Measurements from ENCODE around the gene C16orf87.

C16orf87 gene

DNA sequence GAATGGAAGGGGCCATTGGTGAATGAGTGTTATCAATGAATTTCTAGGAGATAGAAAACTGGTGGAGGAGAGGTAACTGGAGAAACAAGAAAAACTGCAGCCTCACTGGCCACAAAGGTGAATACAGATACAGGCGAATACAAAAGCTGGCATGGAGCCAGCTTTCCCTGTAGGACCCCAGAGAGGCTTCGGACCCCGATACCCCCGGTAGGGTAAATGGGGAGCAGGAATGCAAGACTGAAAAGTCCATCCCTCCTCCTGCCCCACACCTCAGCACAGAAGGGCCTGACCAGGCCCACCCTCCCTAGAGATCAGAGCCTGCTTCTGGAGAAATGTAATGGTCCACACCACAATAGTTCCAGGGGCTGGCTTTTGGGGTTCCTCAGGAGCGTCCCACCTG, 78.0 kb downstream of the C16orf87 start:
- no peak for DNase-seq

DNA sequence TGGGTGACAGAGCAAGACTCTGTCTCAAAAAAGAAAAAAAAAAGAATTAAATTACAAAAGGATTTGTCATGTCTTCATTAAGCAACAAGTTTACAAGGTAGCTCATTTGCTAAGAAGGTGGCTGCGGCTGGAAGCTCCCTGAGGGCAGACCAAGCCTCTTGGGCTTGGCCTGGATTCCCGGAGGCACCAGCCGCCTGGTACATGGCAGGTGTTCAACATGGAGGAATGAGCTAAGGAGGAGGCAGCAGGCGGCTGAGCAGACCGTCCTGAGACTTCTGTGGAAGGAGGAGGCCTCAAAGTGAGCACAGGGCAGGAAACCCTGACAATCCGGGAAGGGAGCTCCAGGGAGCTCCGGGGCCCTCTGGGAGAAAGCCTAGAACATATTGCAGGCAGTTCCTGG, 79.6 kb downstream of the C16orf87 start:
- no peak for DNase-seq

DNA sequence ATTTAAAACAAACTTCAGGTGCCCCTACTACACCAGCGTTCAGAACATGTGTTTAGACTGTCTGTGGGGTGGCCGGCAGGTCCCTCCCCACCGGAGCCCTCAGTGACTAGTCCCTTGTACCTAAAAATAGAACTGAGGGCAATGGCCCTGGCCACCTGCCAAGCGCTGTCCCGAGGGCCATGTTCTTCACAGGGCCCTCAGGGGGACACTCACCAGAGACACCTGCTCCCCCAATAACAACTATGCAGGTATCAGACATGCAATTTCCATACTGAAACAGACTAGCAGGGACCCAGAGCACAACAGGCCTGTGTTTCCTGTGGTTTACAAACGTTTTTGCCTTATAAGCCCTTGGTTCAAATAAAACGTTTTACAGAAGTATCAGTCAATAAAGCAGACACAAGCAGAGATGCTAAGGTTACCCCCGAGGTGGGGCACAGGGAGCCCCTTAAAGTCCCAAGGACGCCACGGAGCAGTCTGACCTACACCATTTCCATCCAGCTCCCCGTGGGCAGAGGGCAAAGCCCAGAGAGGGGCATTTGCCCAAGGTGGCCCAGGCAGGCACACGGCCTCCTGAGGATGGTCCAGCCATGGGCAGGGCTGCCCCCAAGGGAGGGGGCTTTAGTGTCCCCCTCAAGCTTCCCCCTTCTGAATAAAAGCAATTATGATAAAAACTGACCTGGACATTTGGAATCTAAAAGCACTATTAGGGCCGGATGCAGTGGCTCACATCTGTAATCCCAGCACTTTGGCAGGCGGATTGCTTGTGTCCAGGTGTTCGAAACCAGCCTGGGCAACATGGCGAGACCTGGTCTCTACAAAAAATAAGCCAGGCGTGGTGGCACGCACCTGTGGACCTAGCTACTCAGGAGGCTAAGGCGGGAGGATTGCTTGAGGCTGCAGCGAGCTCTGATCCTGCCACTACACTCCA, 81.9 kb downstream of the C16orf87 start:
- DNase-seq: no peak

DNA sequence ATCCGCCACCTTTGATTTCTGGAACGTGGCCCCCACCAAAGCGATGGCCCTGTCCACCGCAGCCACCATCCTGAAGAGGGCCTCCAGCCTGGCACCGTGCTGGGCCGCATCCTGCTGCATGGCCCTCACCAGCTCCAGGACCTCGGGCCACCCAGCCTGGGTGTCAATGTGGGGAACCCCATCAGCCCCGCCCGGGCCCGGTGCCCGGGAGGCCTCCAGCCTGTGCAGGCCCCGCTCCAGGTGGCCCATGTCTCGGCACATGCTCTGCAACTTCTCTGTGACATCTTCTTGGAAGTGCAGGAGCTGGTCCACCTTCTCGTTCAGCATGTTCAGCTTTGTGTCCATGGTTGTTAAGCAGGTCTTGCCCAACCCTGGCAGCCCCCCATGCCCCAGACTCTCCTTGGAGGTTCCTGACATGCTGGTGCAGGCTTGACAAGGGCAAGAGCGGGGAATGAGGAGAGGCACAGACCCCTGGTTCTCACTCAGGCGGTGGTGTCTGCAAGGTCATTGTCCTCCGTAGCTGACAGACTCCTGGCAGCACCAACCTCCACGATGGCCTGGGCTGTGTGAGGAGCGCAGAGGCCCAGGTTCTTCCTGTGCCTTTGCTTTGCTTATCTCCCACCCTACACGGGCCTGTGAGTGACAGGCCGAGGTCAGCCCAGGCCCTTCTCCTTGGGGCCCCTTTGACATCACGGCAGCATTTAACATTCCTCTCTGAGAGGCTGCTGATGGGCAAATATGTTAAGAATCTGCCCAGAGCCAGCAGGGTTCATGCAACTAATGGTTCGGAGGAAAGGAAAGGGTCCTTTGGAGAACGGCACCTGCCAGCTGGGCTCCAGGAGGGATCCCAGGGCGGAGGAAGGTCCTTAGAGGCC, 83.0 kb downstream of the C16orf87 start, which contains the start of gene MYLK3:
Gene MYLK3, minus strand, starts transcription at position 568 of the 875 bp plus-strand sequence. Its CDS starts 151 bp downstream, at position 417.
- no peak for DNase-seq

DNA sequence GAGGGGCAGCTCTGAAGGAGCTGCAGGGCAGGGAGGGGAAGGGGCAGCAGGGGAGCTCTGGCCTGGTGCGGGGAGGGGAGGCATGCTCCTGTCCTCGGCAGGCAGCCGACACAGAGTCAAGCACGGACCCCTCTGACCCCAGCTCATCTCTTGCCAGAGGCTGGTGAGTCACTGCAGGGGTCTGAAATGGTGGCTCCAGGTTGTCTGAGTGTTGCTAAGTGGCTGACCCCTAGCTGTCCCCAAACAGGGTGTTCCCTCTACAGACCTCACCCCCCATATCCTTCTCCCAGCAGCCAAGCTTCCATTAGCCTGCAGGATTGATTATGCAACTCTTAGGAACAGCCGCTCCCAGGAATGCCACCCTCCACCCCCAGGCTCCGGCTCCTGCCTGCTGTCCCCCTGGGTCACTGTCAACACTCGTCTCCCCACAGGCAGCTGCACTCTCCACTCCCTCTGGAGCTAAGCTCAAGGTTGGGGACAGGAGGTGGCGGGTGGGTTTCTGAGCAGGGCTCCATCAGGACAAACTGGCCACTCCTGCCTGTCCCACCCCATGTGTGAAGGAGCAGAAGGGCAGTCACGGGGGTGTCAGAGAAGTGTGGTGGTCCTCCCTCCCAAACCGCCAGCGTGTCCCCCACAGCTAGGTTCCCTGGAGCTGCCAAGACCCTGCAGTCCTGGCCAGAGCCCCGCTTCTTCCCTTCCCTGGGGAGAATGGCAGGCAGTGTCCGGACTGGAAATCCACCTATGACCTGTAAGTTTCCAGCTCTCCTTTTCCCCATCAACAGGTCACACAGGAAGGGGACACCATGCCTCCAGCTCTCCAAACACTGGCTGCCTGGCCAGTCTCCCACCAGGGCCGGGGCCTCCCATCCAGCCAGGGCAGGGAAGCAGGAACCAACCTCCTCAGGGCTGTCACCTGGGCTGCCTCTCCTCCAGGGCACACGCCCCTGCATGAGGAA, 83.9 kb downstream of the C16orf87 start:
- DNase-seq: no peak
